Medulla oblongata (tissue), 1 donor: Measurements from ENCODE around the gene FAM240A.

Source experiments
- DNase-seq: peaks from one replicate; pipeline ENCODE4 v3.0.0-alpha.2; 2015; ENCODE audit errors: extremely low spot score

FAM240A gene

DNA sequence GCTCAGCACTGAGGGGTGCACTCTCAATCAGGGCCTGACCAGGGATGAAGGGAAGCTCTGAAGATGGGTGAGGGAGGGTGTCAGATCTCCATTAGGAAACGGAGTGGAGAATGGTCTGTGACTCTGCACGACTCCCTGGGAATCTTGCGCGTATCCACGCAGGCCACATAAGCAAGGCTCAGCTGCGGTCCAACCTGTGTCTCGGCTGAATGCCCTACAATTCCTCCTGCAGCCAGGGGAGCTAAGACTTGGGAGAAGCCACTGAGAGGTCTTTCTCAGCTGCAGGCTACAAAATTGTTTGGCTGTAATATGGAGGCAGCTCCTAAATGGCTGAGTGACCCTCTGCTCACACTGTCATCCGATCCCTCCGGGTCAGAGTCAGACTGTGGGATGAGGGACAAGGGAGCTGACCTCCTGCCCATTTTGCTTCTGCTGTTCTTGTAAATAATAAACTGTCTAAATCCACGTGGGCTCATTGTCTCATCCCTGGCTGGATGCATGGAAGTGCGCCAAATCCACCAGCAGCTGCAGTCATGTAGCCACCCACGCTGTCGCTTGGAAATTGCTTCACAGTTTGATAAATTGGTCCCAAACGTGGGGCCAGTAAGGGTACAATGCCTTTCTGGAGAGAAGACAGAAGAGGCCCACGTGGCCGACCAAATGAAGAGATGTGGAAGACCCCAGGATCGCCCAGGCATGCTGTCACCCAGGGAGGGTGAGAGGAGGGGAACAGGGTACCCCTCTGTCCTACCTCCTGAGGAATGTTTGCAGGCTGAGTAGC is 50.6 kb downstream of the FAM240A start:
- peak; percentile 50 for DNase-seq

DNA sequence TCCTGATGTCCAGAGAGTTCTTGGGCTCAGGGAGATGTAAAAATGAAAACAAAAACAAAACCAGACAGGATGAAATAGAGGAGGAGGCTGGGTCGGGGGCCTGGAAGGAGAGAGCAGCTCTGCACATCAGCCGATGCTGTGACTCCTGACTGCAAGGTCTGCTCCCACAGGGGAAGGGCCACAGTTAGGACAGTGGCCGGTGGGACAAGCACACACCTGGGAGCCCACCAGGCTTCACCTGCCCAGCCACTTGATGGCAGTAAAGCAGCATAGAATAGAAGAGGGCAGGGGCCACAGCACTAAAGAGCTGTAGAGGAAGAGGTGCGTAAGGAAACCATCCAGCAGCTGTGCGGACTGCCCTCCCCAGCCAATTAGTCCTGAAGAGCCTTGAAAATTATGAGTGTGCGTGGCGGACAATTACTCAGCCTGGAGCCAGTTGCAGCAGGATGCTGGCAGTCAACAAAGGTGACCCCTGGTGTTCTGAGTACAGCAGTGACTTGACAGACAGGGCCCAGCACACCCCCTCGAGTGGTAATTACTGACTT is 51.3 kb downstream of the FAM240A start:
- DNase-seq = no peak

DNA sequence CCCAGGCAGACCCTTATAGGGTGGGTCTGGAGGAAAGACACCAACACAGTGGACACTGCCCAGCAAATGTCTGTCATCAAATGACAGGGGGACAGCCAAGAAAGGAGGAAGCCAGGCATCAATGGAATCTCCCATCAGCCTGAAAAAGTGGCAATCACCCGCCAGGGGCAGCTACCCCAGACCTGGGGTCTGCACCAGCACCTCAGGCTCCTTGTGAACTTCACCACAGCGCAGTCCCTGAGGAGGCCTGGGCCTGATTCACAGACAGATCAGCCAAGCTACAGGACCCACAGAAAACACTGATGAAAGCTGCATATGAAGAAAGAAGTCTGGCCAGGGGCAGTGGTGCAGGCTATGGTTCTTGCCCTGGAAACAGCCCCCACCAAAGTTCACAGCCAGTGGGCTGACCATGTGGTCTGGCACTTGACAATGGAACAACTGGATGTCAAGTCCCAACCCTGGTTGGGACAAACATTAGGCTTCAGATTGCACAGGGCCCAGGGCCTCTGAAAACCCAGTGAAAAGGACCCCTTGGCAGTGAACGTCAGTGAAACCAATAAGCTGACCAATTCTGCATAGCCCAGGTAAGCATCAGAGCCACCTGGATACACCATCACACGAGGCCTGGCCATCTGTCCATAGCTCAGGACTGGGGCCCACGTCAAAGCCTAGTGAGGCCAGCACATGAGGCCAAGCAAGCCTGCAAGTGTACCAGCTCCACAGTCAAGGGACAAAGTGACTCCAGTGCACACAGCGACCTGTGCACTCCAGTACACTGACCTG is 52.1 kb downstream of the FAM240A start:
- DNase-seq = no peak

DNA sequence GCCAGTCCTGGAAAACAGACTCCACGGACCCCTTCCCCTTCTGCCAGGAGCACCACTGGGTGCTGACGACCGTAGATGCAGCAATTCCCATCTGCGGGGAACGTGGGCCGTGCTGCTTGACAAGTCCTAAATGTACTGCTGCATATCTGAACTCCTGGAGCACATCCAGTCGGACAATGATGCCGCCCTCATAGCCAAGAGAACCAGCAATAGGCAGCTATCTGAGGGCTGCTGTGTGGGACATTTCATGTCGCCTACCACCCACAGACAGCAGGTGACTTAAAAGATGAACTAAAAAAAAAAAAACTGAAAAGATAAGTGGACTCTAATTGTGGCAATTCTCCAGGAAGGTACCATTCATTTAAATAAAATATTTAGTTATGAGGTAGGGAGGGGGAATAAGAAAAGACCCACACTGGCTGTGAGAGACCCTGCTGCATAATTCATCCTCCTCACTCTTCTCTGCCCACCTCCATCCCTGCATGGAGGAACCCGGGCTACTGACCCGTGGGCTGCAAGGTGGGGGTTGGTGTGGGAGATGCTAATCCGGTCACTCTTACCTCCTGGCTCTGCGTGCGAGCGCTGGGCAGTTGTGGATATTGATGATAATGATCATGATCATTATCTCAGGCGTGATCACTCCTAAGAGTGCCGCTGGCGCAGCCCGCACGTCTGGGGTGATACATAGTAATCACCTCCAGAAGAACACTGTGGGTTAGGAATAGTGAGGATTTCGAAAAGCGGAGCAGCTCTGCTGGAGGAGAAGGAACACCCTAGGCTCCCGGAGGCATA is 52.8 kb downstream of the FAM240A start:
- DNase-seq = no peak

DNA sequence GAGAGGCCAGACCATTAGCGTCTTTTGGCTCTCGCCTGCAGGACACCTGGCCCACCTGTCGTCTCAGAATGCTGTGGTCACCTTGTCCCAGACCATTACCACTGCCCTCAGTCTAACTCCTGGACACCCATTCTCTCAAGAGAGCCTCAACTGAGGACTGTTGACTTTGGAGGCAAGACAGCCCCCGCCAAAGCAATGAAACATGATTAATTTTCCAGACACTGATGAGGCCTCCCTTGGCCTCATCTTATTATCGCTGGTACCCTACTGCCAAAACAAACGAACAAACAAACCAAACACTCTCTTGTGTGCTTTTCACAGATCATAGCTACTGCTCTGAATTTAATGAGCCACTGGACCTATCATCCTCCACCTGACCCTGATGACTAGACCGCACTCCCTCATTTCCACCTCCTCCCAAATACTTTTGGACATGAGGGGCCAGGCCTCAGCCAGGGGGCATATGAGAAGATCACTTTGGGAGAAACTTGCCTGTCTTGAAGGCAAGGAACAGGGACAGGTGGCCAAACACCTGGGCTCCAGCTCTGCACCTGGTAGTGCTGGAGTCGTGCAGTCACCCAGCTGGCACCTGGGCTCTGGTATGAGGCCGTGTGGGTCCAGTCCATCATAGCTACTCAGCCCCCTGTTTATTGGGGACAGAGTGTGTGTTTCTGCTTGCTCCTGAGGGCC is 53.6 kb downstream of the FAM240A start:
- no peak for DNase-seq

DNA sequence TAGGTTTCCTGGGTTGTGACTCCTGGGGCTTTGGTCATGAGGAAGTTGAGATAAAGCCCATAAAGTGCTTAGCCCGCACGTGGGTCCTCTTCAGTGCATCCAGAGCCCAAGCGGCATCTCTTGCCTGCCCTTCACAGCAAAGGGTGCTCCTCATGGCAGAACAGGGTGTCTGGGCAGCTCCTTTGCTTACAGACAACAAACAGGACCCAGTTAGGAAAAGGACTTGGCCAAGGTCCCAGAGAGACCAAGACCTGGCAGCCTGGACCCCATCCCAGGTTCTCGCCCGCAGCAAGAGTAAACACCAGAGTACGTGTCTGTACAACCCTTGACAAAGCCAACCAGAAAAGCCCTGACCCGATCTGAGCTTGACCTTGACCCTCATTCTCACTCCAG is 54.1 kb downstream of the FAM240A start:
- no peak for DNase-seq

DNA sequence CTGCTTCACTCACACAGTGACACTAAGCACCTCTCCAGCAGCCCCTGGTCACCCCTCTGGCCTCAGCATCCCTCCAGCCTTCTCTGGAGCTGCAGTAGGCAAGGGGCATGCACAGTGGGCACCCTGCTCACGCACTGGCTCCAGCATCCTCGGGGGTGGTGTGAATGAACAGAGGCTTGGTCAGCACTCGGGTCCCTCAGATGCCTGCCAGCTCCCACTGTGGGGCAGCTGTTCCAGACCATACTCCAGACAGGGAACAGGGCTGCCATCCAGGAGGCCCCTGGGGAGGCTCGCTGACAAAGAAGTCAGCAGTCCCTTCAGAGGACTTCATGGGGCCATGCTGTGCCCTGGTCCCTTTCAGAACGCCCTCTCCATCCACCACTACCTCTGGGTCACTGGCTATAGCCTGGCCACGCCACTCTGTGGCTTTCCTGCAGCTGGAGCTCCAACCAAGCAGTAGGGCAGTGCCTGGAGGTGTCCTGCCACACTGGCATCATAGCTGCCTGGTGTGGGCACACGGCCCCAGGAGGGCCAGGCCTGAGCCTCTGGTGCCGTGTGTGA is 54.8 kb downstream of the FAM240A start:
- no peak for DNase-seq

DNA sequence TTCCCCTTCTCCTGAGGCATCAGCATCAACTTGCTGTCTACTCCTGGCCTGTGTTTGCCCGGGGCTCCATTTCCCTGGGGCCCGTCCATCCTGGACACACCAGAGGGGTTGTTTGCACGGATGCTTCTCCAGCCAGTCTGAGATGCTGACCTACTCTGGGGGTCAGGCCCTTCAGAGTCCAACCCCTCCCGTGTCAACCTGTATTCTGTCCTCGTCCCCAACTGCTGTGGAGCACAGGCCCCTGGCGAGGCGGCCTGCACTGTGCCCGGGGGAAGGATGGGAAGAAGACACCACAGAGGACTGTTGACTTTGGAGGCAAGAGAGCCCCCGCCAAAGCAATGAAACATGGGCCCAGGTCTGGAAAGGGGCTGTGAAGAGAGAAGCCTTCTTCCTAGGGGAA is 55.3 kb downstream of the FAM240A start:
- DNase-seq = no peak

DNA sequence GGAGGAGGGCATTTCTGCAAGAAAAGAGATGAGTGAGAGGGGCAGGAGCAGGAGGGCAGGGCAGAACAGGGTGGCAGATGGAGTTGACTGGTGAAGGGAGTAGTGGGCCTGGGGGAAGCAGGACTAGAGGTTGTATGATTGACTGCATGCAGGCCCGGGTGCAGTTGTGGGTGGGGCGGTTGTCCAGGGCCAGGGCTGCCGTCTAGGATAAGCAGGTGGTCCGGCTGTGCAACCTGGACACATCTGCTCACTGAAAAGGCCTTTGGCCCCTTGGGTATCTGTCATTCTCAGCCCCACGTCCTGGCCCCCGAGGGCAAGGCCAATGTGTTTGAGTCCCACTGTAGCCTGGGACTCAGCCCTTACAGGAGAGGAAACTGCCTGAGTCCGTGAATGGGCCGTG is 55.8 kb downstream of the FAM240A start:
- no peak for DNase-seq

DNA sequence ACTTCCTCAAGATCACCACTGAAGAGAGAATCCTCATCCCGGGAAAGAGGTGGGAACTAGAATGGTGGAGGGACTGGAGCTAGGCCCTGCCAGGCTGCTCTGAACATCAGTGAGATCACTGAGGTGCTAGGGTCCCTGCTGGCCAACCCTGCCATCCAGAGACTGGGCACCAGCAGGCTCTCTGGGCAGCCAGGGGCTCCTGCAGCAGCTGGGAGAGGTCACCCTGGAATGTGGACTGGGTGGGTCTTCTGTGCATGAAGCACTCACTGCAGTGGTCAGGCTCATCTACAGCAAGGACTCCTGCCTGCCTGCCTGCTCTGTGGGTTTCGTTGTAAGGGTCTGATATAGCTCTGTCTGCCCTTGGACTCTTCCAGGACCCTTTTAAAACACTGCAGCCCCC is 56.3 kb downstream of the FAM240A start:
- no peak for DNase-seq

DNA sequence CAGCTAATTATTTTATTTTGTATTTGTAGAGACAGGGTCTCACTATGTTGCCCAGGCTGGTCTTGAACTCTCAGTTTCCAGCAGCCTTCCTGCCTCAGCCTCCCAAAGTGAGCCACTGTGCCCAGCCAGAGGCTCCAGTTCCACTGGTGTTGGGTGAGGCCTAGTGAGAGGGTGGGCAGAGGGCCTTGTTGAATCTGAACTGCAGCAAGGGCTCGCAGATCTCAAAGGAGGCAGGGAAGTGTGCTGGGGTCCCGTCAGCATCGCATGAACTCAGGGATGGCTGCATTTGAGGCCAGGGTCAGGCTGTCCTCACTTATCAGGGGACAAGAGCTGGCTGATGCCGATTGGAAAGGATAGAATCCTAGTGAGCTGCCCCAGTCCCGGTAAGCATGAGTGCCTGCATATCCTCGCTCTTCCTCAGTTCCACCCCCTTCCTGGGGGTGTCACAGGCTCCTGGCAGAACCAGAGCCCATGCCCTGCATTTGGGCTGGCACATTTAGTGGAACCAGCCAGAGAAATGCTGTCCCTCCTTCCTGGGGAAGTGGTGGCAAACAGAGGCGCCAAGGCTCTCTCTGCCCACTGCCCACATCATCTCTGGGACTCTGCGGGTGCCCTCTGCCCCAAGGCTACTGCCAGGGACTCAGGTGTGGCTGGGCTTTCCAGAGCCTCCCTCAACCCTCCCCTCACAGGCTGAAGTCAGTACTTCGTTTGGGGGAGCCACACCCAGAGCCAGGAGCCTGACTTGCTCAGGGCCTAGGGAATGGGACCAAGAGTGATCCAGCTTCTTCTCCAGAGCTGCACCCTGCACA is 57.1 kb downstream of the FAM240A start:
- no peak for DNase-seq

DNA sequence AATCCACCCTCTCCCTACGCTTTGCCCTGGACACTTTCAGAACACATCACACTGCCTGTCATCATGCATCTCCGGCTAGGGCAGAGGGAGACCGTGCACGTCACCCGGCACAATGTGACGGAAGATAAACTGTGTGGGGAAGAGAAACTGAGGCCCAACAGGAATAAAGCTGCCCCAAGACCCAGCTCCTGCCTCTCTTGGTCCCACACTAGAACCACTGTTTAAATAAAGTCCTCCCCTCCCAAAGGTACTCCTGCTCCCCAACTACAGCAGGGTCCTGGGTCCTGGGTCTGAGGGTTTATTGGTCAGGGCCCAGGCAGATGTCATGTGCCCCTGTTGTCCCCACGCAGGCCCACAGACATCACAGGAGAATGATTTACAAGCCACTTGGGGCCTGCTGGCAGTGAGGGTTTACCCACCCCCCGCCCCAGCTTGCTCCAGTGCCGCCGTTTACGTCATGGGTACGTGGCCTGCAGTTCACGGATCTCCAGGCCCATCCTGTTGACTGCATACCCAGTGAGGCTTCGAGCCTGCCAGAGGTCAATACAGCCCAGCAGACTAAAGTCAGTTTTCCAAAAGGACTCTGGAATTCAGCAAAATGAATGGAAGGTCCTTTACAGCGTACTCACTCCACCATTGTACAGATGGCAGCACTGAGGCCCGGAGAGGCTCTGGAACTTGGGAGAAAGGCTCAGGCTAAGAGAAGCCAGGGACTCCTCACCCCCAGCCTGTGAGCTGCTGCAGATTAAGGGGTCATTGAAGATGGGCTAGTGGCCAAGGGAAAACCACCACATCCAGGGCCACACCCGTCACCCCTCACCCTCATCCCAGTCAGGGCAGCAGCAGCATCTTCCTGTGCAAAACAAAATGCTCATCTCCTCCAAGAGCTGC is 57.9 kb downstream of the FAM240A start:
- no peak for DNase-seq

DNA sequence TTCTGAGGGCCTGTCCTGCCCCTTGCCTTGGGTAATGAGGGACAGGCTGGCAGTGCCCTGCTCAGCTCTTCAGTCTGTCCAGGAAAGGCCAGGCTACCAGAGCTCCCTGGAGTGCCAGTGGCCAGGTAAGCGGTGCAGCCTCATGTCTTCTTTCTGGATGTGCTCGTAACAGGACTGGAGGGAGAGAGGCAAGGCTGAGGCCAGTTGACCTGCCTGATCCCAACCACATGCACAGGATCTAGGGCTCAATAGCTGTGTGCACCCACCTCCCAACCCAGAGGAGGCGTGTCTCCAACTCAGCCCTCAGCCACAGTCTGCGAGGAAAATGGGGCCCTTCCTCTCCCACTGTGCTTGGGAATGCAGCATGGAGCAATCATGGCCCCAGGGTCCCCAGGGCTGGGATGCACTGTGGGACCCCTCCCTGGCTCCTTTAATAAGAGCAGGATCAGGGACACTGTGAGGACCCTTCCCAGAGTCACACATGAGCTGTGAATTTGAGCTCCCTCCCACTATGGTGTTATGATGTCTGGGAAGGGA is 58.6 kb downstream of the FAM240A start:
- no peak for DNase-seq

DNA sequence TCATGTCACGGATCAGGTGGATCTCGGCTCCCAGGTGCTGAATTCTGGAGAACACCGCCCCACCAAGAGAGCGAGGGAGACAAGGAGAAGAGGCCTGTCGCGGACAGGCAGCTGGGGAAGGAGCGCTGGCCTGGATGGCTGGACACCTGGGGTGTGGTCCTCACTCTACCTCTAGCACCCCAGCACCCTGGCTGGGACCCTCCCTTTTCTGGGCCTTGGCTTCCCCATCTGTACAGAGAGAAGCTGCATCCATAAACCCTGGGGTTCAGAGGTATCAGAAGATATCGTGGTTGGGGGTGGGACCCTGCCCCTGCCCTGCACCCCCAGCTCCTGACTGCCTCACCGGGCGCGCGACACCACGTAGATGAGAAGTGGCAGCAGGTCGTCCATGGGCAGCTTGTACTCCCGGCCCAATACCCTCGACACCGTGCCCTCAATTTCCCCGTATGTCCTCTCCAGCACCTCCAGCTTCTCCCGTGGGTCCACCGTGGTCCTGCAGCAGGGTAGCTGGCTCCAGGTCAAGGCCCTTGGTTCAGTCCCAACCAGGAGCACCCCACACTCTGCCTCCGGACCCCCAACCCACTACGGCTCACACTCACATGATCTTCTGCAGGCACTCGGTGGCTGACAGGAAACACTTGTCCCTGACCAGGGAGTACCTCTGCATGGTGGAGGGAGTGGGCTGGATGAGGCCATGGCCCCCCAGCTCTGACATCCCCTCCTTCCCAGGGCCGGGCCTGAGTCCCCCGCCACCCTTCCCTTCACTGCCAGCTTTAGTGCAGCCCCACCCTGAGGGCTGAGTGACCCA is 59.4 kb downstream of the FAM240A start:
- DNase-seq = no peak

DNA sequence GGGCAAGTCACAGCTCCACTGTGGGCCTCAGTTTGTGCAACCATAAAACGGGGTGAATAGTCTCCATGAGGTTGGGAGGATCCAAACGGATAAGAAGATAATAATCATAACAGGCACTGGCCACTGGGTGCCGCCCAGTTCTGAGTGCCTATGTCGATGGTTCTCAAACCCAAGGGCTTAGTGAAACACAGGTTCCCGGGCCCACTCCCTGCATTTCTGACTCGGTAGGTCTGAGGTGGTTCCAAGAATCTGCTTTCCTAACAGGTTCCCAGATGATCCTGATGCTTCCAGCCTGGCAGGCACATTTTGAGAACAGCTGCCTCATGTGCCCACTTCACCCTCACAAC is 60.0 kb downstream of the FAM240A start:
- DNase-seq = no peak

DNA sequence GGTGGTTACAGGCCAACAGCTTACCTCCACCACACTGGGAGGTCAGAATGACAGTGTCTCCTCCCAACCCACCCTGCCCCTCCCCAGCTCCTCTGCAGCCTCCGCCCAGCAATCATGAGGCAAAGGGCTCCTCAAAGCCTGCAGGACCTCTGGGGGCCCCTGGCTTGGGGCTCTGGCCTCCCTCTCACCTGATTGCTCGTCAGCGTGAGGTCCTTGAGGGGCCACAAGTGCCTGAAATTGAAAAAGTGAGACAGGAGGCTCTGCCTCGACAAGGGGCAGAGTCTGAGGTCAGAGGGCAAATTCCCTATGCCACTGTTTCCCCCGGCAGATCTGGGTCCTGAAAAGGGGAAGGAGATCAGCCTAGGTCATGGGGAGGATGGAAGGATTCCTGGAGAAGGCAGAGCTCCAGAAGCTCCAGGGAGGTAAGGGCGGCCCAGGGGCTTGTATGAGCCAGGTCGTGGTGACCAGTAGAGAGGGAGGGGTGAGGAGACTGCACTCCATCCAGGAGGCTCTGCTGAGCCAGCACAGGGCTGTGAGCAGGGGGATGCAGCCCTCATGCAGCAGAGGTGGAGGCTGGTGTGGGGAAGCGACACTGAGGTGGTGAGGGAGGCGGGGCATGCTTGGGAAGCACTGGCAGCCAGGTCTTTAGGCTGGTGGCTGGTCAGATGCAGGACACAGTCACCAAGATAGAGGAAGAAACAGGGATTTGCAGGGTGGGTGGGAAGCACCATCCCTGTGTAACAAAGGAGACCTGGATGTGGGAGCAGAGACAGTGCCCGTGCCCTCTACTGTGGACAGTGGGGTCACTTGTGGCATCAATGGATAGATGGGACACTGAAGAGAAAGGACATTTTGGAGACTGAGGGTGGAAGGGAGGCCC is 61.1 kb downstream of the FAM240A start:
- no peak for DNase-seq
